ENCODE results near the gene RPL18A.

The RPL18A gene

DNA sequence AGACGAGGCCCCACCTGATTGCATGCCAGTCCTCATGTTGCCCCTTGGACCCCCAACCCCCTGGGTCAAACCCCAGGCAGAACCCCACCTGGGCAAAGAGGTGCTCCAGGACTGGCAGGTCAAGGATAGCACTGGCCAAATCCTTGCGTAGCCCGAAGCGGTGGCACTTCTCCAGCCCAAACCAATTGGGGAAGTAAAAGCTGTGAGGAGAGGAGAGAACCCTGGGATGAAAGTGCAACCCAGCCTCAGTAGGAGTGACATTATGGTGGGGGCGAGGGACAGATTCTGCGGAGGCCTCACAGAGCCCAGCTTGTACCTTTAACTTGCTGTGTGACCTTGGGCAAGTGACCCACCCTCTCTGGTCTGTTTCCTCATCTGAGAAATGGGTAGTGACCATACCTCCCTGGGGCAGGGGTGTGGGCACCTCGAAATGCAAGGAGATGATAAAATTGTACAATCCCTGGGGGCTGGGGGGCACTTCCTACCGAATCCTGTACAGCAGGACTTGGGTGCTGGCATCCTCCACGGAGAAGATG lies 16.4 kb upstream of the RPL18A start:
- ChIA-PET CTCF (interaction anchor here (1.6 kb wide), 1 partner anchor 12 kb away, joined by 5 read pairs; no protein-coding TSS in a partner anchor), POLR2A (interaction anchor here (1.3 kb wide), 1 partner anchor 16 kb away, joined by 3 read pairs; the partner anchor contains the start of gene RPL18A)

DNA sequence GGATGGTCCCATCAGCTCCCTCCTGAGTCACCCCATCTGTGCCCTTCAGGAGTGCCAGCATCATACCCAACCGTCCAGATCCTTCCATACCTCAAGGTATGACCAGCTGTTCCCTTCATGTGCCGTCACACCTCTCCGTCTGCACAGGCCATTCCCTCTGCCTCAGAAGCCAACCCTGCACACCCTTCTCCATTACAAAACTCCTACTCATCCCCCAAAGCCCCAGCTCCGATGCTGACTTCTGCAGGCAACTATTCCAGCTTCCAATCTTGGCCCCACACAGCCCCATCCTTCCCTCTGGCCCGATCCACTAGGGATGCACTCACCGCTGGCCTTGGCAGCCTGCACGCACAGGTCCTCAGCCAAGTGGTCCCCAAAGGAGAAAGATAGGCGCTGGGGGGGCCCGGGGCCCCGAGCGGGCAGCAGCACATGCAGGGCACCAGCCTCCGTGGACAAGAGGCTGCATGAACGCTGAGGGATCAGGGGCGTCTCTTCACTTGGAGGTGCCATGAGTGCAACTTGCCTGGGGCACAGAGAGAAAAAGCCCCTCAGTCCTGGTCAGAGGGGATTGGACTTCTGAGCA lies 15.7 kb upstream of the RPL18A start:
- H3K4me3 ChIP-seq (ENCODE audit: low read depth, low read length), result no peak overlapping the region
- POLR2A ChIA-PET, result no interaction called here
- TF ChIP-seq, protein P1, sequence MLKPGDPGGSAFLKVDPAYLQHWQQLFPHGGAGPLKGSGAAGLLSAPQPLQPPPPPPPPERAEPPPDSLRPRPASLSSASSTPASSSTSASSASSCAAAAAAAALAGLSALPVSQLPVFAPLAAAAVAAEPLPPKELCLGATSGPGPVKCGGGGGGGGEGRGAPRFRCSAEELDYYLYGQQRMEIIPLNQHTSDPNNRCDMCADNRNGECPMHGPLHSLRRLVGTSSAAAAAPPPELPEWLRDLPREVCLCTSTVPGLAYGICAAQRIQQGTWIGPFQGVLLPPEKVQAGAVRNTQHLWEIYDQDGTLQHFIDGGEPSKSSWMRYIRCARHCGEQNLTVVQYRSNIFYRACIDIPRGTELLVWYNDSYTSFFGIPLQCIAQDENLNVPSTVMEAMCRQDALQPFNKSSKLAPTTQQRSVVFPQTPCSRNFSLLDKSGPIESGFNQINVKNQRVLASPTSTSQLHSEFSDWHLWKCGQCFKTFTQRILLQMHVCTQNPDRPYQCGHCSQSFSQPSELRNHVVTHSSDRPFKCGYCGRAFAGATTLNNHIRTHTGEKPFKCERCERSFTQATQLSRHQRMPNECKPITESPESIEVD (tag by site-specific recombination; IDR thresholded peaks at IDR 0.05), result no peak
- TF ChIP-seq ZNF140 (tag by site-specific recombination; IDR thresholded peaks at IDR 0.05), result no peak
- TF ChIP-seq KLF7 (tag by site-specific recombination; IDR thresholded peaks at IDR 0.05; ENCODE audit: borderline replicate concordance), result no peak
- TF ChIP-seq ZNF416 (tag by site-specific recombination; IDR thresholded peaks at IDR 0.05), result no peak
- no peak for TF ChIP-seq TCF7L2 (IDR thresholded peaks at IDR 0.05; ENCODE audit: borderline replicate concordance, low read depth, low read length)
- peak; percentile 96 for TF ChIP-seq ZFP3 (tag by site-specific recombination; IDR thresholded peaks at IDR 0.05; ENCODE audit: low read depth)
- TF ChIP-seq ZNF785 (tag by site-specific recombination; IDR thresholded peaks at IDR 0.05), result no peak
- TF ChIP-seq, protein P2, sequence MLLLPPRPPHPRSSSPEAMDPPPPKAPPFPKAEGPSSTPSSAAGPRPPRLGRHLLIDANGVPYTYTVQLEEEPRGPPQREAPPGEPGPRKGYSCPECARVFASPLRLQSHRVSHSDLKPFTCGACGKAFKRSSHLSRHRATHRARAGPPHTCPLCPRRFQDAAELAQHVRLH (tag by site-specific recombination; IDR thresholded peaks at IDR 0.05), result no peak
- TF ChIP-seq ZNF776 (tag by site-specific recombination; IDR thresholded peaks at IDR 0.05; ENCODE audit: borderline replicate concordance), result no peak

More for the DNA sequence above, 16.4 kb upstream of the RPL18A start:
- TF ChIP-seq, protein P3, sequence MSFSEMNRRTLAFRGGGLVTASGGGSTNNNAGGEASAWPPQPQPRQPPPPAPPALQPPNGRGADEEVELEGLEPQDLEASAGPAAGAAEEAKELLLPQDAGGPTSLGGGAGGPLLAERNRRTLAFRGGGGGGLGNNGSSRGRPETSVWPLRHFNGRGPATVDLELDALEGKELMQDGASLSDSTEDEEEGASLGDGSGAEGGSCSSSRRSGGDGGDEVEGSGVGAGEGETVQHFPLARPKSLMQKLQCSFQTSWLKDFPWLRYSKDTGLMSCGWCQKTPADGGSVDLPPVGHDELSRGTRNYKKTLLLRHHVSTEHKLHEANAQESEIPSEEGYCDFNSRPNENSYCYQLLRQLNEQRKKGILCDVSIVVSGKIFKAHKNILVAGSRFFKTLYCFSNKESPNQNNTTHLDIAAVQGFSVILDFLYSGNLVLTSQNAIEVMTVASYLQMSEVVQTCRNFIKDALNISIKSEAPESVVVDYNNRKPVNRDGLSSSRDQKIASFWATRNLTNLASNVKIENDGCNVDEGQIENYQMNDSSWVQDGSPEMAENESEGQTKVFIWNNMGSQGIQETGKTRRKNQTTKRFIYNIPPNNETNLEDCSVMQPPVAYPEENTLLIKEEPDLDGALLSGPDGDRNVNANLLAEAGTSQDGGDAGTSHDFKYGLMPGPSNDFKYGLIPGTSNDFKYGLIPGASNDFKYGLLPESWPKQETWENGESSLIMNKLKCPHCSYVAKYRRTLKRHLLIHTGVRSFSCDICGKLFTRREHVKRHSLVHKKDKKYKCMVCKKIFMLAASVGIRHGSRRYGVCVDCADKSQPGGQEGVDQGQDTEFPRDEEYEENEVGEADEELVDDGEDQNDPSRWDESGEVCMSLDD (tag by site-specific recombination; IDR thresholded peaks at IDR 0.05), result no peak
- TF ChIP-seq, protein P4, sequence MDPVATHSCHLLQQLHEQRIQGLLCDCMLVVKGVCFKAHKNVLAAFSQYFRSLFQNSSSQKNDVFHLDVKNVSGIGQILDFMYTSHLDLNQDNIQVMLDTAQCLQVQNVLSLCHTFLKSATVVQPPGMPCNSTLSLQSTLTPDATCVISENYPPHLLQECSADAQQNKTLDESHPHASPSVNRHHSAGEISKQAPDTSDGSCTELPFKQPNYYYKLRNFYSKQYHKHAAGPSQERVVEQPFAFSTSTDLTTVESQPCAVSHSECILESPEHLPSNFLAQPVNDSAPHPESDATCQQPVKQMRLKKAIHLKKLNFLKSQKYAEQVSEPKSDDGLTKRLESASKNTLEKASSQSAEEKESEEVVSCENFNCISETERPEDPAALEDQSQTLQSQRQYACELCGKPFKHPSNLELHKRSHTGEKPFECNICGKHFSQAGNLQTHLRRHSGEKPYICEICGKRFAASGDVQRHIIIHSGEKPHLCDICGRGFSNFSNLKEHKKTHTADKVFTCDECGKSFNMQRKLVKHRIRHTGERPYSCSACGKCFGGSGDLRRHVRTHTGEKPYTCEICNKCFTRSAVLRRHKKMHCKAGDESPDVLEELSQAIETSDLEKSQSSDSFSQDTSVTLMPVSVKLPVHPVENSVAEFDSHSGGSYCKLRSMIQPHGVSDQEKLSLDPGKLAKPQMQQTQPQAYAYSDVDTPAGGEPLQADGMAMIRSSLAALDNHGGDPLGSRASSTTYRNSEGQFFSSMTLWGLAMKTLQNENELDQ (tag by site-specific recombination; IDR thresholded peaks at IDR 0.05; ENCODE audit: low read depth), result no peak
- TF ChIP-seq ZNF768 (tag by site-specific recombination; IDR thresholded peaks at IDR 0.05) (peak; percentile 82; the same call in 1 of the 2 replicates), ZNF2 (tag by site-specific recombination; IDR thresholded peaks at IDR 0.05) (no peak)
- TF ChIP-seq, protein P5, sequence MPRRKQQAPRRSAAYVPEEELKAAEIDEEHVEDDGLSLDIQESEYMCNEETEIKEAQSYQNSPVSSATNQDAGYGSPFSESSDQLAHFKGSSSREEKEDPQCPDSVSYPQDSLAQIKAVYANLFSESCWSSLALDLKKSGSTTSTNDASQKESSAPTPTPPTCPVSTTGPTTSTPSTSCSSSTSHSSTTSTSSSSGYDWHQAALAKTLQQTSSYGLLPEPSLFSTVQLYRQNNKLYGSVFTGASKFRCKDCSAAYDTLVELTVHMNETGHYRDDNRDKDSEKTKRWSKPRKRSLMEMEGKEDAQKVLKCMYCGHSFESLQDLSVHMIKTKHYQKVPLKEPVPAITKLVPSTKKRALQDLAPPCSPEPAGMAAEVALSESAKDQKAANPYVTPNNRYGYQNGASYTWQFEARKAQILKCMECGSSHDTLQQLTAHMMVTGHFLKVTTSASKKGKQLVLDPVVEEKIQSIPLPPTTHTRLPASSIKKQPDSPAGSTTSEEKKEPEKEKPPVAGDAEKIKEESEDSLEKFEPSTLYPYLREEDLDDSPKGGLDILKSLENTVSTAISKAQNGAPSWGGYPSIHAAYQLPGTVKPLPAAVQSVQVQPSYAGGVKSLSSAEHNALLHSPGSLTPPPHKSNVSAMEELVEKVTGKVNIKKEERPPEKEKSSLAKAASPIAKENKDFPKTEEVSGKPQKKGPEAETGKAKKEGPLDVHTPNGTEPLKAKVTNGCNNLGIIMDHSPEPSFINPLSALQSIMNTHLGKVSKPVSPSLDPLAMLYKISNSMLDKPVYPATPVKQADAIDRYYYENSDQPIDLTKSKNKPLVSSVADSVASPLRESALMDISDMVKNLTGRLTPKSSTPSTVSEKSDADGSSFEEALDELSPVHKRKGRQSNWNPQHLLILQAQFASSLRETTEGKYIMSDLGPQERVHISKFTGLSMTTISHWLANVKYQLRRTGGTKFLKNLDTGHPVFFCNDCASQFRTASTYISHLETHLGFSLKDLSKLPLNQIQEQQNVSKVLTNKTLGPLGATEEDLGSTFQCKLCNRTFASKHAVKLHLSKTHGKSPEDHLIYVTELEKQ (tag by site-specific recombination; IDR thresholded peaks at IDR 0.05; ENCODE audit: borderline replicate concordance), result no peak
- TF ChIP-seq, protein P6, sequence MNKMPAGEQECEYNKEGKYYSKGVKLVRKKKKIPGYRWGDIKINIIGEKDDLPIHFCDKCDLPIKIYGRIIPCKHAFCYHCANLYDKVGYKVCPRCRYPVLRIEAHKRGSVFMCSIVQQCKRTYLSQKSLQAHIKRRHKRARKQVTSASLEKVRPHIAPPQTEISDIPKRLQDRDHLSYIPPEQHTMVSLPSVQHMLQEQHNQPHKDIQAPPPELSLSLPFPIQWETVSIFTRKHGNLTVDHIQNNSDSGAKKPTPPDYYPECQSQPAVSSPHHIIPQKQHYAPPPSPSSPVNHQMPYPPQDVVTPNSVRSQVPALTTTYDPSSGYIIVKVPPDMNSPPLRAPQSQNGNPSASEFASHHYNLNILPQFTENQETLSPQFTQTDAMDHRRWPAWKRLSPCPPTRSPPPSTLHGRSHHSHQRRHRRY (tag by site-specific recombination; IDR thresholded peaks at IDR 0.05), result no peak
- TF ChIP-seq, protein P7, sequence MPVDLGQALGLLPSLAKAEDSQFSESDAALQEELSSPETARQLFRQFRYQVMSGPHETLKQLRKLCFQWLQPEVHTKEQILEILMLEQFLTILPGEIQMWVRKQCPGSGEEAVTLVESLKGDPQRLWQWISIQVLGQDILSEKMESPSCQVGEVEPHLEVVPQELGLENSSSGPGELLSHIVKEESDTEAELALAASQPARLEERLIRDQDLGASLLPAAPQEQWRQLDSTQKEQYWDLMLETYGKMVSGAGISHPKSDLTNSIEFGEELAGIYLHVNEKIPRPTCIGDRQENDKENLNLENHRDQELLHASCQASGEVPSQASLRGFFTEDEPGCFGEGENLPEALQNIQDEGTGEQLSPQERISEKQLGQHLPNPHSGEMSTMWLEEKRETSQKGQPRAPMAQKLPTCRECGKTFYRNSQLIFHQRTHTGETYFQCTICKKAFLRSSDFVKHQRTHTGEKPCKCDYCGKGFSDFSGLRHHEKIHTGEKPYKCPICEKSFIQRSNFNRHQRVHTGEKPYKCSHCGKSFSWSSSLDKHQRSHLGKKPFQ (tag by site-specific recombination; IDR thresholded peaks at IDR 0.05), result no peak
- Histone ChIP-seq H3K9me3 (ENCODE audit: control insufficient read depth, insufficient read depth, low read depth, low read length) (no peaks in the 10 kb centered on the region), H3K36me3 (ENCODE audit: control insufficient read depth in 2 of 2, insufficient read depth in 1 of 2, low read length in 2 of 2) (no peaks in the 10 kb centered on the region), H3K4me3 (ENCODE audit: low read depth, low read length) (no peak overlapping the region), H3K4me1 (ENCODE audit: control insufficient read depth, insufficient read depth, low read length) (no peaks in the 10 kb centered on the region), H3K27ac (ENCODE audit: extremely low read depth, low read depth, low read length) (no peak overlapping the region)

More for the DNA sequence above, 15.7 kb upstream of the RPL18A start:
- Histone ChIP-seq H3K27ac (ENCODE audit: extremely low read depth, low read depth, low read length) (no peak overlapping the region), H3K36me3 (ENCODE audit: control insufficient read depth in 2 of 2, insufficient read depth in 1 of 2, low read length in 2 of 2) (no peaks in the 10 kb centered on the region), H3K4me1 (ENCODE audit: control insufficient read depth, insufficient read depth, low read length) (no peaks in the 10 kb centered on the region), H3K9me3 (ENCODE audit: control insufficient read depth, insufficient read depth, low read depth, low read length) (no peaks in the 10 kb centered on the region)
- CTCF ChIA-PET, result interaction anchor here (1.6 kb wide), 1 partner anchor 11 kb away, joined by 5 read pairs; no protein-coding TSS in a partner anchor

All from HEK293 (cell line).